Kidney (tissue), 14 donors: ENCODE data around the gene USP25. TPM values are rescaled to one million over a fixed set of nuclear protein-coding genes. Genes with fewer than 3 reads are reported as not detected.
"Not testable (repeated sequence)": the region's sequence is repeated elsewhere in the genome, so short reads cannot be mapped to it uniquely, and the experiment has no call there.

Experiments used
- DNase-seq, 5 donors: peaks; one replicate each; pipeline ENCODE4 v3.0.0-alpha.2; 2013 to 2020
- FAIRE-seq: peaks from 2 replicates; lab custom pipeline; 2012; peaks lifted over from hg19 to GRCh38; lab: Jason Lieb, UNC
- H3K27ac ChIP-seq, 2 donors: one replicate each; pipeline ENCODE4 v1.7.0; 2013; ENCODE audit warnings: low read depth in 2 of 2, low read length in 2 of 2, inconsistent platforms in 1 of 2
- H3K27me3 ChIP-seq: one replicate; pipeline ENCODE4 v1.7.1; 2013; ENCODE audit warnings: low read length, inconsistent platforms; ENCODE audit not compliant: control insufficient read depth, insufficient read depth
- H3K36me3 ChIP-seq, 3 donors: one replicate each; pipeline versions ENCODE4 v1.7.0 to v1.7.1; 2013; ENCODE audit warnings: low read length in 3 of 3, control low read depth in 1 of 3, inconsistent platforms in 1 of 3; ENCODE audit not compliant: insufficient read depth in 3 of 3, control insufficient read depth in 2 of 3
- H3K4me1 ChIP-seq, 3 donors: one replicate each; pipeline versions ENCODE4 v1.7.0 to v1.7.1; 2013; ENCODE audit warnings: low read length in 3 of 3, inconsistent platforms in 1 of 3, low read depth in 1 of 3; ENCODE audit not compliant: control insufficient read depth in 2 of 3, insufficient read depth in 2 of 3
- H3K4me3 ChIP-seq, 3 donors: one replicate each; pipeline versions ENCODE4 v1.7.0 to v1.8.1; 2013; ENCODE audit warnings: low read length in 3 of 3, control low read depth in 1 of 3, inconsistent platforms in 1 of 3
- H3K9ac ChIP-seq, 3 donors: one replicate each; pipeline versions ENCODE4 v1.7.0 to v1.7.1; 2013; ENCODE audit warnings: low read length in 3 of 3, control low read depth in 1 of 3, inconsistent platforms in 1 of 3
- H3K9me3 ChIP-seq, 3 donors: one replicate each; pipeline versions ENCODE4 v1.7.0 to v1.7.1; 2013; ENCODE audit warnings: low read length in 3 of 3, control low read depth in 1 of 3, inconsistent platforms in 1 of 3; ENCODE audit not compliant: control insufficient read depth in 2 of 3, insufficient read depth in 1 of 3
- intact Hi-C: fragments of 100-400 bp; cut with DNase I; formaldehyde crosslinking; loops from one replicate; pipeline ENCODE4 v1.11.1; 2022
- polyA plus RNA-seq: library from polyadenylated mRNA; stranded (reverse); fragments of 350-450 nt; fragmentation: Illumina TruSeq; extraction: RNeasy Lipid Tissue Mini Kit (QIAGEN cat#74804); gene quantifications from one replicate; pipeline ENCODE4 v1.2.3, GENCODE V29; 2014; ENCODE audit warnings: low read depth, low replicate concordance; ENCODE audit not compliant: insufficient read depth
- total RNA-seq: library from RNA; stranded (reverse); fragmentation: NEBNext Ultra II Directional; extraction: Animal tissue kit (Norgen Biotek cat#: 25700); gene quantifications from one replicate; pipeline ENCODE4 v1.2.1, GENCODE V29; 2021
- TF ChIP-seq, protein P1 (sequence below): IDR thresholded peaks from 3 replicates; pipeline ENCODE4 v1.5.1; 2012; ENCODE audit warnings: mild to moderate bottlenecking, moderate library complexity, borderline replicate concordance; ENCODE audit not compliant: insufficient read depth; ENCODE audit errors: extremely low read depth
- donor health status: control.
- donor health status: control.
- donor health status: control.
- donor health status: control.
- donor health status: control.
- donor health status: DM: yes; HTN: yes; CAD: no.
- donor health status: Normal renal cell carcinoma (clear cell type).

USP25 gene
- total and polyA plus RNA-seq, 2 donors from 2014 or later: 14.0 to 51.6 TPM

GRCh38 chr21:15732290-15732995 lies 2.7 kb downstream of the USP25 start:
- Histone ChIP-seq H3K9me3 (no peaks in the 10 kb centered on the region), H3K9ac (peak overlapping the region in 2 of 3 donors; percentile 31 to 74), H3K4me3 (peak overlapping the region; percentile 77 to 96 (median 95)), H3K27ac (no peak overlapping the region), H3K27me3 (no peaks in the 10 kb centered on the region), H3K4me1 (peaks cover 2 to 15% (median 3%) of the 10 kb centered on the region in 3 donors), H3K36me3 (no peaks in the 10 kb centered on the region)
- DNase-seq (peak in 2 of 5 donors; percentile 44 to 68), FAIRE-seq (peak; percentile 99)
- TF ChIP-seq, protein P1, sequence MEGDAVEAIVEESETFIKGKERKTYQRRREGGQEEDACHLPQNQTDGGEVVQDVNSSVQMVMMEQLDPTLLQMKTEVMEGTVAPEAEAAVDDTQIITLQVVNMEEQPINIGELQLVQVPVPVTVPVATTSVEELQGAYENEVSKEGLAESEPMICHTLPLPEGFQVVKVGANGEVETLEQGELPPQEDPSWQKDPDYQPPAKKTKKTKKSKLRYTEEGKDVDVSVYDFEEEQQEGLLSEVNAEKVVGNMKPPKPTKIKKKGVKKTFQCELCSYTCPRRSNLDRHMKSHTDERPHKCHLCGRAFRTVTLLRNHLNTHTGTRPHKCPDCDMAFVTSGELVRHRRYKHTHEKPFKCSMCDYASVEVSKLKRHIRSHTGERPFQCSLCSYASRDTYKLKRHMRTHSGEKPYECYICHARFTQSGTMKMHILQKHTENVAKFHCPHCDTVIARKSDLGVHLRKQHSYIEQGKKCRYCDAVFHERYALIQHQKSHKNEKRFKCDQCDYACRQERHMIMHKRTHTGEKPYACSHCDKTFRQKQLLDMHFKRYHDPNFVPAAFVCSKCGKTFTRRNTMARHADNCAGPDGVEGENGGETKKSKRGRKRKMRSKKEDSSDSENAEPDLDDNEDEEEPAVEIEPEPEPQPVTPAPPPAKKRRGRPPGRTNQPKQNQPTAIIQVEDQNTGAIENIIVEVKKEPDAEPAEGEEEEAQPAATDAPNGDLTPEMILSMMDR: no peak
- intact Hi-C loops: no loop called here

DNA sequence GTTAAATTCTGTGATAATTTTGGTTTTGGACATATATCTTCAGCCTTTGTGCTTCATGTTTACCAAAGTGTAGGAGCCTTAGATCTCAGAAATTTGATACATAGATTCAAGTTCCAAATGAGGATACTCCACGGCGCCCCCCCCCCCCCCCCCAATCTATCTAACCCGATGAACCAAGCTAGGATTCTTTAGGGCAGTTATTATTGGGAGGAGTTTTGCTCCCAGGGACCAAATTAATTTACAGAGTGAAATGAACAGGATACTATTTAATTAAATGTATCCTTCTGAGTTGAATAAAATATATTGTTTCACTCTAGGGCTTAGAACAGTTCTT lies 3.2 kb downstream of the USP25 start:
- intact Hi-C loops: no loop called here
- no peak overlapping the region for H3K27ac ChIP-seq

DNA sequence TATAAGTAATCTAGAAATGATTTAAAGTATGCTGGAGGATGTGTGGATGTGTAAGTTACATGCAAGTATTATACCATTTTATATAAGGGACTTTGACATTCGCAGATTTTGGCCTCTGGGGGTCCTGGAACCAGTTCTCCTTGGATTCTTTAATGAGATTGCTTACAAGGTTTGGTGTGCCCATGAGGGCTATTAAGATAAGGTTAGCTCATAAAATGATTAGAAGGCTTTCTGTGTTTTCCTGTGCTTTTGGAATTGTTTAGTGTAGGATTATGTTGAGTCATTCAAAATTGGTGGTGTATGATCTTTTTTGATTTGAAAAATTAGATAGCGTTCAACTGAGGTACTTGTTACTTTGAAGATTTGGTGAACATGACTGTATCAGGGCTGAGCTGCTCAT lies 5.6 kb downstream of the USP25 start:
- intact Hi-C loops: no loop called here
- FAIRE-seq: no peak

More for the DNA sequence above, 3.2 kb downstream of the USP25 start:
- TF ChIP-seq, protein P1: no peak
- H3K9me3 ChIP-seq: no peaks in the 10 kb centered on the region
- H3K4me1 ChIP-seq: peaks cover 2 to 15% (median 3%) of the 10 kb centered on the region in 3 donors
- DNase-seq (no peak), FAIRE-seq (no peak)
- H3K4me3 ChIP-seq: peak overlapping the region in 2 of 3 donors; percentile 53 to 96
- no peak overlapping the region for H3K9ac ChIP-seq
- no peaks in the 10 kb centered on the region for H3K36me3 ChIP-seq
- H3K27me3 ChIP-seq: no peaks in the 10 kb centered on the region

GRCh38 chr21:15735931-15736330 lies 6.1 kb downstream of the USP25 start:
- H3K4me3 ChIP-seq: peak overlapping the region in 1 of 3 donors; percentile 33
- intact Hi-C loops, H3K27me3 ChIP-seq, DNase-seq, H3K9me3 ChIP-seq, H3K9ac ChIP-seq, H3K27ac ChIP-seq, H3K36me3 ChIP-seq, FAIRE-seq: not testable (repeated sequence)
- H3K4me1 ChIP-seq: peaks cover 3 to 26% (median 4%) of the 10 kb centered on the region in 3 donors

More for the DNA sequence above, 5.6 kb downstream of the USP25 start:
- H3K9ac ChIP-seq: no peak overlapping the region
- no peak for DNase-seq
- no peak overlapping the region for H3K4me3 ChIP-seq
- no peaks in the 10 kb centered on the region for H3K27me3 ChIP-seq
- H3K9me3 ChIP-seq: no peaks in the 10 kb centered on the region
- H3K27ac ChIP-seq: no peak overlapping the region
- H3K36me3 ChIP-seq: no peaks in the 10 kb centered on the region
- TF ChIP-seq, protein P1: no peak
- H3K4me1 ChIP-seq: peaks cover 3 to 26% (median 4%) of the 10 kb centered on the region in 3 donors

DNA sequence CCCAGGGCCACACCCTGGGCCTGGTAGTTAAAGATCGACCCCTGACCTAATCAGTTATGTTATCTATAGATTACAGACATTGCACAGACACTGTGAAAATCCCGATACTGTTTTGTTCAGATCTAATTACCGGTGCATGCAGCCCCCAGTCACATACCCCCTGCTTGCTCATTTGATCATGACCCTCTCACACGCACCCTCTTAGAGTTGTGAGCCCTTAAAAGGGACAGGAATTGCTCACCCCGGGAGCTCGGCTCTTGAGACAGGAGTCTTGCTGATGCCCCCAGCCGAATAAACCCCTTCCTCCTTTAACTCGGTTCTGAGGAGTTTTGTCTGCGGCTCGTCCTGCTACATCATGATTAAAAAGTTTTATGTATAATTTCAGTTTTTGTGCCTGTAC lies 9.0 kb downstream of the USP25 start:
- DNase-seq, H3K36me3 ChIP-seq, H3K27ac ChIP-seq, H3K27me3 ChIP-seq, intact Hi-C loops, H3K4me3 ChIP-seq, H3K9ac ChIP-seq, FAIRE-seq, H3K9me3 ChIP-seq: not testable (repeated sequence)
- H3K4me1 ChIP-seq: peaks cover 0 to 21% (median 2%) of the 10 kb centered on the region in 3 donors
